WTC11 (cell line): ENCODE measurements around the gene RTKN. TPM values are rescaled to one million over a fixed set of nuclear protein-coding genes. Genes with fewer than 3 reads are reported as not detected.
A peak's percentile ranks its signal among the peaks of the same experiment; 100 is the strongest.

Experiments used
- ATAC-seq: fragments of 200-7000 bp; cut with Tn5 transposase; 2 replicates; pipeline ENCODE4 v1.10.0; 2021; ENCODE audit warnings: mild to moderate bottlenecking, moderate library complexity
- CTCF ChIA-PET: fragments of 300-600 bp; sonication (Branson Sonifier 250); formaldehyde crosslinking; loops from one replicate; lab custom pipeline; 2021; ENCODE audit warnings: antibody characterized with exemption; lab: Charles Lee
- POLR2A ChIA-PET: fragments of 350-600 bp; sonication (Branson Sonifier 250); formaldehyde crosslinking; loops from one replicate; lab custom pipeline; 2021; ENCODE audit warnings: antibody characterized with exemption; lab: Charles Lee
- DNase-seq: peaks from one replicate; pipeline ENCODE4 v3.0.0; 2021; ENCODE audit warnings: low spot score
- H3K27ac Mint-ChIP-seq: 2 replicates; pipeline ENCODE4 v1.8.0; 2021; ENCODE audit warnings: mixed read lengths
- H3K27me3 Mint-ChIP-seq: 2 replicates; pipeline ENCODE4 v1.8.0; 2021; ENCODE audit warnings: low read depth, mild to moderate bottlenecking, moderate library complexity, mixed read lengths
- H3K36me3 Mint-ChIP-seq: 2 replicates; pipeline ENCODE4 v1.8.0; 2021; ENCODE audit warnings: mixed read lengths
- H3K4me1 Mint-ChIP-seq: 2 replicates; pipeline ENCODE4 v1.8.0; 2022; ENCODE audit warnings: mixed read lengths
- H3K4me3 Mint-ChIP-seq: 2 replicates; pipeline ENCODE4 v1.8.0; 2021; ENCODE audit warnings: mild to moderate bottlenecking, moderate library complexity, mixed read lengths
- H3K9me3 Mint-ChIP-seq: 2 replicates; pipeline ENCODE4 v1.8.0; 2021; ENCODE audit warnings: mixed read lengths
- AFF4 ChIP-seq: sonication (generic); formaldehyde crosslinking; IDR thresholded peaks from 2 replicates; pipeline ENCODE4 v1.8.1; 2023; ENCODE audit warnings: mild to moderate bottlenecking, missing genetic modification reagents, borderline replicate concordance
- ATF1 ChIP-seq: sonication (generic); formaldehyde crosslinking; IDR thresholded peaks from 2 replicates; pipeline ENCODE4 v1.8.1; 2023; ENCODE audit warnings: mild to moderate bottlenecking, moderate library complexity, missing genetic modification reagents
- ATF3 ChIP-seq: sonication (generic); formaldehyde crosslinking; conservative IDR thresholded peaks from 2 replicates; pipeline ENCODE4 v1.8.1; 2022; ENCODE audit warnings: mild to moderate bottlenecking, missing genetic modification reagents
- CBFB ChIP-seq: sonication (generic); formaldehyde crosslinking; IDR thresholded peaks from 2 replicates; pipeline ENCODE4 v1.8.1; 2022; ENCODE audit warnings: mild to moderate bottlenecking, low read depth, missing genetic modification reagents
- CTCF ChIP-seq: fragments of 200-600 bp; IDR thresholded peaks from 2 replicates; pipeline ENCODE4 v1.8.0; 2022; ENCODE audit warnings: antibody characterized with exemption
- GABPB1 ChIP-seq: sonication (generic); formaldehyde crosslinking; IDR thresholded peaks from 2 replicates; pipeline ENCODE4 v1.8.1; 2023; ENCODE audit warnings: mild to moderate bottlenecking, missing genetic modification reagents
- JAZF1 ChIP-seq: fragments of 250-450 bp; sonication (Bioruptor Pico); IDR thresholded peaks from 2 replicates; pipeline ENCODE4 v1.9.0; 2021; ENCODE audit warnings: moderate library complexity, mild to moderate bottlenecking, inconsistent platforms
- MYBL2 ChIP-seq: sonication (generic); formaldehyde crosslinking; IDR thresholded peaks from 2 replicates; pipeline ENCODE4 v1.8.1; 2023; ENCODE audit warnings: mild to moderate bottlenecking, moderate library complexity, missing genetic modification reagents
- NFATC4 ChIP-seq: fragments of 250-450 bp; sonication (Bioruptor Pico); IDR thresholded peaks from 2 replicates; pipeline ENCODE4 v1.9.0; 2021; ENCODE audit warnings: mild to moderate bottlenecking
- NR1H2 ChIP-seq: sonication (generic); formaldehyde crosslinking; IDR thresholded peaks from 2 replicates; pipeline ENCODE4 v1.9.0; 2021; ENCODE audit warnings: mild to moderate bottlenecking, moderate library complexity, missing genetic modification reagents
- USF1 ChIP-seq: sonication (generic); formaldehyde crosslinking; IDR thresholded peaks from 2 replicates; pipeline ENCODE4 v1.8.0; 2022; ENCODE audit warnings: mild to moderate bottlenecking, missing genetic modification reagents
- USF2 ChIP-seq: sonication (generic); formaldehyde crosslinking; IDR thresholded peaks from 2 replicates; pipeline ENCODE4 v1.8.1; 2023; ENCODE audit warnings: mild to moderate bottlenecking, missing genetic modification reagents, moderate library complexity
- ZBTB21 ChIP-seq: sonication (generic); formaldehyde crosslinking; IDR thresholded peaks from 2 replicates; pipeline ENCODE4 v1.8.1; 2023; ENCODE audit warnings: mild to moderate bottlenecking, missing genetic modification reagents, borderline replicate concordance
- ZMAT4 ChIP-seq: fragments of 250-450 bp; sonication (Bioruptor Pico); IDR thresholded peaks from 2 replicates; pipeline ENCODE4 v1.9.0; 2021; ENCODE audit warnings: mild to moderate bottlenecking
- ZNF671 ChIP-seq: fragments of 250-450 bp; sonication (Bioruptor Pico); IDR thresholded peaks from 2 replicates; pipeline ENCODE4 v1.8.0; 2021; ENCODE audit warnings: mild to moderate bottlenecking
- total RNA-seq: library from RNA; stranded (reverse); gene quantifications from 3 replicates; pipeline ENCODE4 v1.2.3, GENCODE V29; 2021

RTKN gene
- total RNA-seq, 1 experiment from 2014 or later = 80.1 TPM

- H3K27ac Mint-ChIP-seq = no peak overlapping the region; the same call in 1 of the 2 replicates
- no peak for ATAC-seq
Measured at GRCh38 chr2:74436111-74436805, 5.5 kb downstream of the RTKN start.

GRCh38 chr2:74430502-74430901, 11.2 kb downstream of the RTKN start:
- CTCF ChIA-PET = no interaction called here
- no peak for ATAC-seq

More at GRCh38 chr2:74436111-74436805, 5.5 kb downstream of the RTKN start:
- Mint-ChIP-seq H3K9me3 (no peaks in the 10 kb centered on the region), H3K4me3 (no peak overlapping the region), H3K36me3 (peaks cover 29% of the 10 kb centered on the region), H3K4me1 (peaks cover 30% of the 10 kb centered on the region), H3K27me3 (no peaks in the 10 kb centered on the region; the same call in 1 of the 2 replicates)
- ChIA-PET CTCF (interaction anchor here (0.8 to 0.9 kb wide), 2 partner anchors 35 to 102 kb away, joined by 3 to 4 read pairs; no protein-coding TSS in a partner anchor), POLR2A (no interaction called here)
- no peak for TF ChIP-seq ATF1 (CRISPR knock-in tag)
- no peak for TF ChIP-seq ATF3 (CRISPR knock-in tag)
- TF ChIP-seq AFF4 = no peak
- DNase-seq = no peak

GRCh38 chr2:74429487-74430451, 12.0 kb downstream of the RTKN start:
- Mint-ChIP-seq H3K9me3 (no peaks in the 10 kb centered on the region), H3K4me3 (no peak overlapping the region), H3K4me1 (no peaks in the 10 kb centered on the region), H3K36me3 (peaks cover 69% of the 10 kb centered on the region), H3K27ac (no peak overlapping the region), H3K27me3 (no peaks in the 10 kb centered on the region)
- DNase-seq (no peak), ATAC-seq (no peak)
- CTCF ChIA-PET = interaction anchor here (0.8 kb wide), 1 partner anchor 11 kb away, joined by 4 read pairs; no protein-coding TSS in a partner anchor
- no peak for TF ChIP-seq MYBL2
- TF ChIP-seq NR1H2 (CRISPR knock-in tag) = no peak
- TF ChIP-seq CTCF = no peak
- 0 out of 2 replicates have a peak, but pooled peaks have one; percentile 44 for TF ChIP-seq GABPB1 (CRISPR knock-in tag)
- POLR2A ChIA-PET = no interaction called here

More at GRCh38 chr2:74430502-74430901, 11.2 kb downstream of the RTKN start:
- no peak for DNase-seq
- TF ChIP-seq ZNF671 (no peak), JAZF1 (CRISPR knock-in tag) (no peak), NFATC4 (CRISPR knock-in tag) (no peak), CBFB (CRISPR knock-in tag) (no peak), ZMAT4 (CRISPR knock-in tag) (no peak), ATF3 (CRISPR knock-in tag) (no peak), ZBTB21 (CRISPR knock-in tag) (no peak), USF2 (CRISPR knock-in tag) (no peak), USF1 (CRISPR knock-in tag) (no peak)
- TF ChIP-seq, all 79 proteins: peak for 0
- Mint-ChIP-seq H3K27ac (no peak overlapping the region), H3K27me3 (no peaks in the 10 kb centered on the region), H3K4me3 (no peak overlapping the region), H3K9me3 (no peaks in the 10 kb centered on the region), H3K4me1 (no peaks in the 10 kb centered on the region), H3K36me3 (peaks cover 69% of the 10 kb centered on the region)
- POLR2A ChIA-PET = no interaction called here
